ENCODE measurements around the gene HES3. TPM values are rescaled to one million over a fixed set of nuclear protein-coding genes. Genes with fewer than 3 reads are reported as not detected.
A peak's percentile ranks its signal among the peaks of the same experiment; 100 is the strongest.

HES3 gene
- total RNA-seq, 1 donor from 2014 or later = not detected

DNA sequence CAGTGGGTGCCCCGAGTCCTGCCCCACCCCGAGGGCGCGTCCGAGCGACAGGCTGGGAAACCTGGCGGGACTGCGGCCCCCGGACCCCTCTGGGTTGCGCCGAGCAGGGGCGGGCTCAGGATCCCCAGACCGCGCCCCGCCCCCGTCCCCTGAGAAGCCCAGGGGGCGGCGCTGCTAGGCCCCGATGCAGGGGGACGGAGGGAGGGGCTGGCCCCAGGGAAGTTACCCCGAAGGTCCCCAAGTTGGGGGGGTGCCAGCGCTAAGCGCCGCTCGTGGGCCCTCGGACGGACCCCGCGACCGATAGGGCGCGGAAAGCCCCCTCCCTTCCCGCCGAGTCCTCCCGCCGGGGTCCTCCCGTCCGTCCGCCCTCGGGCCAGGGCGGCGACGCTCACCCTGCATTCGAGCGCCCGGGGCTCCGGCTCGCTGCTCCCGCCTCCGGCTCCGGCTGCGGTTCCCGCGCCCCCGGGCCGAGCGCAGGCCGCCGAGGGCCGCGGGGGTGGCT, 16.5 kb downstream of the HES3 start:
- H3K27me3 Mint-ChIP-seq = peaks cover 30% of the 10 kb centered on the region
- no peak overlapping the region for H3K27ac Mint-ChIP-seq
- no peaks in the 10 kb centered on the region for H3K9me3 Mint-ChIP-seq
- H3K4me3 Mint-ChIP-seq = no peak overlapping the region
- TF ChIP-seq, protein P1, sequence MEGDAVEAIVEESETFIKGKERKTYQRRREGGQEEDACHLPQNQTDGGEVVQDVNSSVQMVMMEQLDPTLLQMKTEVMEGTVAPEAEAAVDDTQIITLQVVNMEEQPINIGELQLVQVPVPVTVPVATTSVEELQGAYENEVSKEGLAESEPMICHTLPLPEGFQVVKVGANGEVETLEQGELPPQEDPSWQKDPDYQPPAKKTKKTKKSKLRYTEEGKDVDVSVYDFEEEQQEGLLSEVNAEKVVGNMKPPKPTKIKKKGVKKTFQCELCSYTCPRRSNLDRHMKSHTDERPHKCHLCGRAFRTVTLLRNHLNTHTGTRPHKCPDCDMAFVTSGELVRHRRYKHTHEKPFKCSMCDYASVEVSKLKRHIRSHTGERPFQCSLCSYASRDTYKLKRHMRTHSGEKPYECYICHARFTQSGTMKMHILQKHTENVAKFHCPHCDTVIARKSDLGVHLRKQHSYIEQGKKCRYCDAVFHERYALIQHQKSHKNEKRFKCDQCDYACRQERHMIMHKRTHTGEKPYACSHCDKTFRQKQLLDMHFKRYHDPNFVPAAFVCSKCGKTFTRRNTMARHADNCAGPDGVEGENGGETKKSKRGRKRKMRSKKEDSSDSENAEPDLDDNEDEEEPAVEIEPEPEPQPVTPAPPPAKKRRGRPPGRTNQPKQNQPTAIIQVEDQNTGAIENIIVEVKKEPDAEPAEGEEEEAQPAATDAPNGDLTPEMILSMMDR (conservative IDR thresholded peaks at IDR 0.05) = no peak
- DNase-seq (ENCODE audit: extremely low spot score, unreplicated experiment) = no peak
- no peaks in the 10 kb centered on the region for H3K36me3 Mint-ChIP-seq
- H3K4me1 Mint-ChIP-seq (ENCODE audit: unreplicated experiment) = no peaks in the 10 kb centered on the region

DNA sequence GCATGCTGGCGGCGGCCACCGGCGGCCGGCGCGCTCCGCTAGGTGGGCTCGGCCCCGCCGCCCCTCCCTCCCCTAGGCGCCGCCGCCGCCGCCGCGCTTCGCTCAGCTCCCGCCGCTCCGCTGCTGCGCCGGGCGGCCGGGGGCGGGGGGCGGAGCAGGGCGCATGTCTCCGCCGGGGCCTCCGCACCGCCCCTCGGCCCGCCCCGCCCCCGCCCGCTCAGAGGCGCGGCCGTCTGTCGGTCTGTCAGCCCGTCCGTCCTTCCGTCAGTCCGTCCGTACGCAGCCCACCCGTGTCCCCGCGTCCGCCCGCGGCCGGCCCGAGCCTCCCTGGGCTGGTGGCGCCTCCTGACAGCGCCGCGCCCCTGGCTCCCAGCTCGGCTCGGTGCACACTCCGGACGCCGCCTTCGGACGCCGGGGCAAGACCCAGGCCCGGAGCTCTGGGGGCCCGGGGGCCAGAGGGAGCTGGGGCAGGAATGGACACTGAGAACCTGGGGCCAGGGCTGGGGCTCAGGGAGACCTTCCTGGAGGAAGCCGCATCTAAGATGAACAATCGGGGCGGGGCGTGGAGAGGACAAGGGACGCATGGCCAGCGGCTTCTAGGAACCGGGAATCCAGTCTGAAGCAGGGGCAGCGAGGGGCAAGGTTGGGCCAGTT, 17.1 kb downstream of the HES3 start, which contains the start of gene GPR153:
Gene GPR153, minus strand, starts transcription at position 138 of the 654 bp plus-strand sequence. CDS start 6,193 bp downstream, outside the sequence.
- Mint-ChIP-seq H3K4me1 (ENCODE audit: unreplicated experiment) (peaks cover 3% of the 10 kb centered on the region), H3K27ac (peak within 1 kb of the TSS; percentile 80), H3K27me3 (peaks cover 30% of the 10 kb centered on the region), H3K36me3 (no peaks in the 10 kb centered on the region), H3K4me3 (peak within 1 kb of the TSS; percentile 77), H3K9me3 (no peaks in the 10 kb centered on the region)
- no peak for DNase-seq (ENCODE audit: extremely low spot score, unreplicated experiment)
- TF ChIP-seq, protein P1 (conservative IDR thresholded peaks at IDR 0.05) = no peak

DNA sequence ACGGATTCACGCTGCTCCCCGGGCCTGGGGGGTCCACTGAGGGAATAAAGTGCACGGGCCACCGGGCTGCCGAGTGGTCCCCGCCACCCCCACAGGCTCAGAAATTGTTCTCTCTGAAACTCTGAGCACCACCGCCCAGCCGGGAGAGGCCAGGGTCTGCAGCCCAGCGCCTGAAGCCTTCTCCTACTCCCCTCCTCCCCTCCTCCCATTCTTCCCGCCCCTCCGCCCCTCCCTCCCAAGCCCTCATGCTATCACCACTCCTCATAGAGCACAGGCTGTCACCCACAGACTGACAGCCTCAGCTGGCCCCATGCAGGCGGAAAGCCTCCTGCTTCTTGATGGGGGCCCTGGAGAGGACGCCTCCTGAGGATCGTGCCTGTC, 17.6 kb downstream of the HES3 start:
- Mint-ChIP-seq H3K36me3 (no peaks in the 10 kb centered on the region), H3K4me3 (peak overlapping the region; percentile 77), H3K27ac (peak overlapping the region; percentile 80), H3K9me3 (no peaks in the 10 kb centered on the region), H3K27me3 (peaks cover 30% of the 10 kb centered on the region), H3K4me1 (ENCODE audit: unreplicated experiment) (peaks cover 4% of the 10 kb centered on the region)
- TF ChIP-seq, protein P1 (conservative IDR thresholded peaks at IDR 0.05) = no peak
- DNase-seq (ENCODE audit: extremely low spot score, unreplicated experiment) = no peak

DNA sequence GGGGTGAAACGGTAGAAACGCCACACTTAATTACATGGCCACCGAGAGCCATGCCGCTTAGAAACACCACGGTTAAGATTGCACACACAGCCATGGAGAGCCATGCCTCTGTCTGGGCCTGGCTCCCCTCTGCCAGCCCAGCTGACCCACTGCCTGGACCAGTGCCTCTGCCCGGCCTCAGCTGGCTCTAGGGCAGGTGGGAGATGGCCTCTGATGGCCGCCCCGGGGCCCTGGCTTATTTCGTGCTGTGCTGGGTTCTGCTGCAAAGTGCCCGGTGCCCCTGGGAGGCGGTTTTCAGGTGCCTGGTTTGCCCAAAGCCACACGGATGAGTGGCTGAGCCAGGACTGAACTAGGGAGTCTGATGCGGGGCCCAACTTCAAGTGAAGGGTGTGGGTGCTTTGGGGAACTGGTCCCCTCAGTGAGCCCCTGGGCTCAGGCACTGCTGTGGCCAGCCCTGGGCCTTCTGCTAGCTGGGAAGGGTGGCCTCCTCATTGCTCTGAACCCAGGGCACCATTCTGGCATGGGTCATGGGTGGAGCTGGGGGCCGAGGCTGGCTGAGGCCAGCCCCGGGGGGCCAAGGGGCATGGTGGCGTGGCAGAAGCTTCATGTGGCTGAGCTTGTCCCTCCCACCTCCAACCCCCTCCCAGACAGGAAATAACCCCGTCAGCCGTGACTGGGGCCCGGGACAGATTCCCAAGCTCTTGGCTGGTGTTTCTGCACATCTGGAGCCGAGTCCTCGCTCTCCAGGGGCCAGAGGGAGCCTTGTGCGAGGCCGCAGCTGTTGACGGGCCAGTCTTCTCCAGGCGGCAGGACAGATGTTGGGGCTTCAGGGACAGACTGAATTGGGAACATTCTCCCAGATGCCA, 18.8 kb downstream of the HES3 start:
- Mint-ChIP-seq H3K27ac (no peak overlapping the region), H3K27me3 (peaks cover 21% of the 10 kb centered on the region), H3K9me3 (no peaks in the 10 kb centered on the region), H3K36me3 (no peaks in the 10 kb centered on the region), H3K4me3 (no peak overlapping the region), H3K4me1 (ENCODE audit: unreplicated experiment) (peaks cover 6% of the 10 kb centered on the region)
- TF ChIP-seq, protein P1 (conservative IDR thresholded peaks at IDR 0.05) = no peak
- no peak for DNase-seq (ENCODE audit: extremely low spot score, unreplicated experiment)

DNA sequence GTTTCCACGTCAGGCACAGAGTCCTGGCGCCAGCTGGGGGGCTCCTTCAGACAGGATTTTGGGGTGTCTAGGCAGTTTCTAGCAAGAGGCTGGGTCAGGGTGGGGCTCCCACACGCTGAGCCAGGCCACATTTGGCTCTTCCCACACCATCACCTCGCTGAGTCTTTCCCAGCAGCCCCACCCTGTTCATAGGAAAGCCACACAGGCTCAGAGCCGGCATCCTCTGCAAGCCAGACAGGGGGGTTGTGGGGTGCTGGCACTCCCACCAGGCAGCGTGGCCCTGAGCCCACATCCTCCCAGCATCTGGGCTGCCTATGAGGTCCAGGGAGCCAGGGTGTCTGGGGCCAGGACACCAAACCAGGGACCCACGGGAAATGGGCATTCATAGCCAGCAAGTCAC, 19.7 kb downstream of the HES3 start:
- DNase-seq (ENCODE audit: extremely low spot score, unreplicated experiment) = no peak
- Mint-ChIP-seq H3K27ac (no peak overlapping the region), H3K9me3 (no peaks in the 10 kb centered on the region), H3K4me3 (no peak overlapping the region), H3K36me3 (no peaks in the 10 kb centered on the region), H3K4me1 (ENCODE audit: unreplicated experiment) (peaks cover 13% of the 10 kb centered on the region), H3K27me3 (peaks cover 18% of the 10 kb centered on the region)
- TF ChIP-seq, protein P1 (conservative IDR thresholded peaks at IDR 0.05) = no peak
